GM18498 (cell line): ENCODE measurements around the gene HUS1B.
"Not testable (repeated sequence)": the region's sequence is repeated elsewhere in the genome, so short reads cannot be mapped to it uniquely, and the experiment has no call there.

Source experiments
- ATAC-seq: cut with Tn5 transposase; IDR thresholded peaks from one replicate; pipeline ENCODE4 v1.9.1; 2021; ENCODE audit warnings: mild to moderate bottlenecking, moderate library complexity; ENCODE audit not compliant: unreplicated experiment

HUS1B gene

GRCh38 chr6:656460-657252 is at the start of gene HUS1B:
TSS of gene HUS1B (minus strand) at chr6:657100. CDS start at chr6:656944, 156 bp downstream.
- ATAC-seq: no peak

GRCh38 chr6:706146-706545 is 49.2 kb upstream of the HUS1B start:
- ATAC-seq: no peak

GRCh38 chr6:705047-705446 is 48.1 kb upstream of the HUS1B start:
- no peak for ATAC-seq

- no peak for ATAC-seq
These were observed 47.1 kb upstream of the HUS1B start for GRCh38 chr6:704046-704445.

GRCh38 chr6:703552-703951 is 46.7 kb upstream of the HUS1B start:
- ATAC-seq: no peak

GRCh38 chr6:701700-702479 is 45.0 kb upstream of the HUS1B start:
- no peak for ATAC-seq

- ATAC-seq: no peak
These were observed 44.3 kb upstream of the HUS1B start for GRCh38 chr6:701215-701614.

- ATAC-seq: no peak
These were observed 43.6 kb upstream of the HUS1B start for GRCh38 chr6:700490-700889.

GRCh38 chr6:699319-699718 is 42.4 kb upstream of the HUS1B start:
- ATAC-seq: no peak

GRCh38 chr6:694431-695126 is 37.7 kb upstream of the HUS1B start:
- ATAC-seq: not testable (repeated sequence)

GRCh38 chr6:693723-694009 is 36.8 kb upstream of the HUS1B start:
- no peak for ATAC-seq

GRCh38 chr6:692858-693722 is 36.2 kb upstream of the HUS1B start, which contains the start of gene EXOC2:
TSS of gene EXOC2 (minus strand) at chr6:693139. CDS start at chr6:637818, 55,321 bp downstream.
- peak; percentile 91 for ATAC-seq

GRCh38 chr6:692356-692851 is 35.5 kb upstream of the HUS1B start:
- ATAC-seq: peak; percentile 85

GRCh38 chr6:689223-689622 is 32.3 kb upstream of the HUS1B start:
- ATAC-seq: no peak

GRCh38 chr6:686497-686896 is 29.6 kb upstream of the HUS1B start:
- no peak for ATAC-seq

- ATAC-seq: peak; percentile 80
These were observed 28.1 kb upstream of the HUS1B start for GRCh38 chr6:684831-685636.

GRCh38 chr6:683742-684440 is 27.0 kb upstream of the HUS1B start:
- no peak for ATAC-seq

- ATAC-seq: no peak
These were observed 23.9 kb upstream of the HUS1B start for GRCh38 chr6:680666-681340.

- ATAC-seq: no peak
These were observed 23.4 kb upstream of the HUS1B start for GRCh38 chr6:680251-680650.
